Aorta (tissue), 5 donors: ENCODE data around the gene DYRK1A. TPM values are rescaled to one million over a fixed set of nuclear protein-coding genes. Genes with fewer than 3 reads are reported as not detected.
A peak's percentile ranks its signal among the peaks of the same experiment; 100 is the strongest.

Source experiments
- ATAC-seq: fragments of 200-7000 bp; cut with Tn5 transposase; one replicate; pipeline ENCODE4 v1.9.1; 2022; ENCODE audit warnings: moderate library complexity; ENCODE audit not compliant: low FRiP score
- DNase-seq, 2 donors: peaks; one replicate each; pipeline ENCODE4 v3.0.0-alpha.2; 2020
- H3K27ac ChIP-seq, 2 donors: one replicate each; pipeline ENCODE4 v1.5.1; 2013; ENCODE audit warnings: low read length in 2 of 2, mild to moderate bottlenecking in 2 of 2, moderate library complexity in 2 of 2, control low read depth in 1 of 2, inconsistent platforms in 1 of 2, low read depth in 1 of 2
- H3K27me3 ChIP-seq, 2 donors: one replicate each; pipeline ENCODE4 v1.6.1; 2013; ENCODE audit warnings: control low read depth in 1 of 2, low read length in 1 of 2, mild to moderate bottlenecking in 1 of 2, moderate library complexity in 1 of 2; ENCODE audit not compliant: insufficient read depth in 2 of 2, control insufficient read depth in 1 of 2
- H3K36me3 ChIP-seq, 2 donors: one replicate each; pipeline ENCODE4 v1.6.1; 2013; ENCODE audit warnings: control low read depth in 1 of 2, low read length in 1 of 2, mild to moderate bottlenecking in 1 of 2; ENCODE audit not compliant: insufficient read depth in 2 of 2, control insufficient read depth in 1 of 2
- H3K4me1 ChIP-seq, 2 donors: one replicate each; pipeline ENCODE4 v1.6.1; 2013; ENCODE audit warnings: low read length in 2 of 2, control low read depth in 1 of 2, mild to moderate bottlenecking in 1 of 2, moderate library complexity in 1 of 2; ENCODE audit not compliant: insufficient read depth in 2 of 2, control insufficient read depth in 1 of 2
- H3K4me3 ChIP-seq, 2 donors: one replicate each; pipeline ENCODE4 v1.5.1; 2013; ENCODE audit warnings: low read length in 2 of 2, control low read depth in 1 of 2, mild to moderate bottlenecking in 1 of 2
- H3K9me3 ChIP-seq: one replicate; pipeline ENCODE4 v1.6.1; 2013; ENCODE audit warnings: mild to moderate bottlenecking, low read length; ENCODE audit not compliant: control insufficient read depth
- WGBS, 2 donors: extraction: QIAGEN DNeasy Blood & Tissue Kit; methylation state at CpG; one replicate each; pipeline ENCODE4 v1.1.7; 2013; 5-methylcytosine and 5-hydroxymethylcytosine counted together
- intact Hi-C, 2 donors: fragments of 100-400 bp; cut with DNase I; formaldehyde crosslinking; loops; one replicate each; pipeline versions ENCODE4 v1.14.2 to v1.15.0; 2022
- polyA plus RNA-seq, 2 donors: library from polyadenylated mRNA; stranded (reverse); fragments of 200-250 nt; gene quantifications; one replicate each; pipeline ENCODE4 v1.2.3, GENCODE V29; 2013
- total RNA-seq, 2 donors: library from RNA; stranded (reverse); fragmentation: NEBNext Ultra II Directional; extraction: Animal tissue kit (Norgen Biotek cat#: 25700); gene quantifications; one replicate each; pipeline ENCODE4 v1.2.1, GENCODE V29; 2021
- donor health status: healthy with polysubstance abuse.
- donor health status: Bipolar disorder and iron deficiency.
- donor health status: DM: no; HTN: no; CAD: no.
- donor health status: DM: no; HTN: no; CAD: no.
- donor health status: DM: yes; HTN: yes; CAD: no.

The DYRK1A gene
- total and polyA plus RNA-seq, 4 donors: 8.8 to 76.6 (median 45.8) TPM

GRCh38 chr21:37562920-37563640 lies 196.5 kb downstream of the DYRK1A start:
- Histone ChIP-seq H3K36me3 (no peaks in the 10 kb centered on the region), H3K4me3 (peak overlapping the region; percentile 43 to 58), H3K4me1 (no peaks in the 10 kb centered on the region), H3K9me3 (no peaks in the 10 kb centered on the region), H3K27ac (peak overlapping the region in 1 of 2 donors; percentile 88), H3K27me3 (no peaks in the 10 kb centered on the region)
- intact Hi-C loops: loop anchor here (5.0 to 10.0 kb wide), 3 partner anchors 188 to 298 kb away; partner anchors contain the start of genes VPS26C (in 2 of the 2) and DYRK1A (in 1 of the 2)
- DNase-seq (peak in 1 of 2 donors; percentile 64), ATAC-seq (peak; percentile 27)
- 54 to 61% methylated on average over 22 of the region's 22 CpGs for WGBS, 2 donors

- ATAC-seq: peak; percentile 98
Measured at GRCh38 chr21:37563641-37564340, 197.2 kb downstream of the DYRK1A start.

GRCh38 chr21:37564341-37564923 lies 197.9 kb downstream of the DYRK1A start:
- Histone ChIP-seq H3K27ac (peak overlapping the region; percentile 40 to 87), H3K36me3 (no peaks in the 10 kb centered on the region), H3K4me3 (peak overlapping the region; percentile 29 to 32), H3K4me1 (no peaks in the 10 kb centered on the region), H3K27me3 (no peaks in the 10 kb centered on the region), H3K9me3 (no peaks in the 10 kb centered on the region)
- intact Hi-C loops: loop anchor here (5.0 to 10.0 kb wide), 3 partner anchors 190 to 300 kb away; partner anchors contain the start of genes VPS26C (in 2 of the 2) and DYRK1A (in 1 of the 2)
- ATAC-seq: peak; percentile 92
- 11 to 19% methylated on average over 14 of the region's 14 CpGs for WGBS, 2 donors
- DNase-seq: peak; percentile 91 to 95

More at GRCh38 chr21:37563641-37564340, 197.2 kb downstream of the DYRK1A start:
- H3K4me1 ChIP-seq: no peaks in the 10 kb centered on the region
- intact Hi-C loops: loop anchor here (5.0 to 10.0 kb wide), 3 partner anchors 189 to 299 kb away; partner anchors contain the start of genes VPS26C (in 2 of the 2) and DYRK1A (in 1 of the 2)
- peak; percentile 97 to 98 for DNase-seq
- peak overlapping the region; percentile 40 to 88 for H3K27ac ChIP-seq
- H3K4me3 ChIP-seq: peak overlapping the region; percentile 43 to 58
- WGBS, 2 donors: 0 to 1% methylated on average over 56 to 67 of the region's 67 CpGs
- H3K27me3 ChIP-seq: no peaks in the 10 kb centered on the region
- no peaks in the 10 kb centered on the region for H3K9me3 ChIP-seq
- no peaks in the 10 kb centered on the region for H3K36me3 ChIP-seq

GRCh38 chr21:37564924-37565529 lies 198.5 kb downstream of the DYRK1A start:
- Histone ChIP-seq H3K36me3 (no peaks in the 10 kb centered on the region), H3K4me1 (no peaks in the 10 kb centered on the region), H3K4me3 (no peak overlapping the region), H3K9me3 (no peaks in the 10 kb centered on the region), H3K27me3 (no peaks in the 10 kb centered on the region), H3K27ac (peak overlapping the region in 1 of 2 donors; percentile 87)
- intact Hi-C loops: loop anchor here (5.0 to 10.0 kb wide), 4 partner anchors 92 to 300 kb away; partner anchors contain the start of genes VPS26C (in 2 of the 2) and DYRK1A (in 1 of the 2)
- no peak for DNase-seq
- WGBS, 2 donors: 66 to 69% methylated on average over 12 of the region's 12 CpGs
- ATAC-seq: no peak

GRCh38 chr21:37565530-37566223 lies 199.1 kb downstream of the DYRK1A start:
- no peaks in the 10 kb centered on the region for H3K9me3 ChIP-seq
- no peak for ATAC-seq
- H3K27me3 ChIP-seq: no peaks in the 10 kb centered on the region
- H3K36me3 ChIP-seq: no peaks in the 10 kb centered on the region
- WGBS, 2 donors: 64 to 72% methylated on average over 14 of the region's 14 CpGs
- no peaks in the 10 kb centered on the region for H3K4me1 ChIP-seq
- DNase-seq: no peak
- H3K27ac ChIP-seq: no peak overlapping the region
- no peak overlapping the region for H3K4me3 ChIP-seq
- intact Hi-C loops: loop anchor here (5.0 to 10.0 kb wide), 3 partner anchors 92 to 301 kb away; partner anchors contain the start of gene VPS26C (in 2 of the 2)

- 85 to 86% methylated on average over 14 of the region's 14 CpGs for WGBS, 2 donors
- Histone ChIP-seq H3K9me3 (no peaks in the 10 kb centered on the region), H3K27me3 (no peaks in the 10 kb centered on the region), H3K27ac (no peak overlapping the region), H3K4me1 (no peaks in the 10 kb centered on the region), H3K36me3 (no peaks in the 10 kb centered on the region), H3K4me3 (no peak overlapping the region)
- intact Hi-C loops: loop anchor here (5.0 to 10.0 kb wide), 3 partner anchors 90 to 302 kb away; partner anchors contain the start of gene VPS26C (in 2 of the 2)
- DNase-seq: no peak
- no peak for ATAC-seq
Measured at GRCh38 chr21:37566790-37567615, 200.4 kb downstream of the DYRK1A start.

- Histone ChIP-seq H3K4me1 (no peaks in the 10 kb centered on the region), H3K36me3 (no peaks in the 10 kb centered on the region), H3K9me3 (no peaks in the 10 kb centered on the region), H3K27me3 (no peaks in the 10 kb centered on the region), H3K27ac (no peak overlapping the region), H3K4me3 (no peak overlapping the region)
- ATAC-seq (no peak), DNase-seq (no peak)
- WGBS, 2 donors: 69 to 70% methylated on average over 6 of the region's 6 CpGs
- intact Hi-C loops: loop anchor here (5.0 to 10.0 kb wide), 3 partner anchors 89 to 304 kb away; partner anchors contain the start of gene VPS26C (in 2 of the 2)
Measured at GRCh38 chr21:37568415-37568814, 201.8 kb downstream of the DYRK1A start.
